ENCODE measurements around the gene NLRP11.

DNA sequence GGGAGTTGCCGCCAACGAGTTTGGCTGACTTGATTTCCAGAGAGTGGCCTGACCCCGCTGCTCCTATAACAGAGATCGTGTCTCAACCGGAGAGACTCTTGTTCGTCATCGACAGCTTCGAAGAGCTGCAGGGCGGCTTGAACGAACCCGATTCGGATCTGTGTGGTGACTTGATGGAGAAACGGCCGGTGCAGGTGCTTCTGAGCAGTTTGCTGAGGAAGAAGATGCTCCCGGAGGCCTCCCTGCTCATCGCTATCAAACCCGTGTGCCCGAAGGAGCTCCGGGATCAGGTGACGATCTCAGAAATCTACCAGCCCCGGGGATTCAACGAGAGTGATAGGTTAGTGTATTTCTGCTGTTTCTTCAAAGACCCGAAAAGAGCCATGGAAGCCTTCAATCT is 26.2 kb upstream of the NLRP11 start:
- TF ChIP-seq, protein P1, sequence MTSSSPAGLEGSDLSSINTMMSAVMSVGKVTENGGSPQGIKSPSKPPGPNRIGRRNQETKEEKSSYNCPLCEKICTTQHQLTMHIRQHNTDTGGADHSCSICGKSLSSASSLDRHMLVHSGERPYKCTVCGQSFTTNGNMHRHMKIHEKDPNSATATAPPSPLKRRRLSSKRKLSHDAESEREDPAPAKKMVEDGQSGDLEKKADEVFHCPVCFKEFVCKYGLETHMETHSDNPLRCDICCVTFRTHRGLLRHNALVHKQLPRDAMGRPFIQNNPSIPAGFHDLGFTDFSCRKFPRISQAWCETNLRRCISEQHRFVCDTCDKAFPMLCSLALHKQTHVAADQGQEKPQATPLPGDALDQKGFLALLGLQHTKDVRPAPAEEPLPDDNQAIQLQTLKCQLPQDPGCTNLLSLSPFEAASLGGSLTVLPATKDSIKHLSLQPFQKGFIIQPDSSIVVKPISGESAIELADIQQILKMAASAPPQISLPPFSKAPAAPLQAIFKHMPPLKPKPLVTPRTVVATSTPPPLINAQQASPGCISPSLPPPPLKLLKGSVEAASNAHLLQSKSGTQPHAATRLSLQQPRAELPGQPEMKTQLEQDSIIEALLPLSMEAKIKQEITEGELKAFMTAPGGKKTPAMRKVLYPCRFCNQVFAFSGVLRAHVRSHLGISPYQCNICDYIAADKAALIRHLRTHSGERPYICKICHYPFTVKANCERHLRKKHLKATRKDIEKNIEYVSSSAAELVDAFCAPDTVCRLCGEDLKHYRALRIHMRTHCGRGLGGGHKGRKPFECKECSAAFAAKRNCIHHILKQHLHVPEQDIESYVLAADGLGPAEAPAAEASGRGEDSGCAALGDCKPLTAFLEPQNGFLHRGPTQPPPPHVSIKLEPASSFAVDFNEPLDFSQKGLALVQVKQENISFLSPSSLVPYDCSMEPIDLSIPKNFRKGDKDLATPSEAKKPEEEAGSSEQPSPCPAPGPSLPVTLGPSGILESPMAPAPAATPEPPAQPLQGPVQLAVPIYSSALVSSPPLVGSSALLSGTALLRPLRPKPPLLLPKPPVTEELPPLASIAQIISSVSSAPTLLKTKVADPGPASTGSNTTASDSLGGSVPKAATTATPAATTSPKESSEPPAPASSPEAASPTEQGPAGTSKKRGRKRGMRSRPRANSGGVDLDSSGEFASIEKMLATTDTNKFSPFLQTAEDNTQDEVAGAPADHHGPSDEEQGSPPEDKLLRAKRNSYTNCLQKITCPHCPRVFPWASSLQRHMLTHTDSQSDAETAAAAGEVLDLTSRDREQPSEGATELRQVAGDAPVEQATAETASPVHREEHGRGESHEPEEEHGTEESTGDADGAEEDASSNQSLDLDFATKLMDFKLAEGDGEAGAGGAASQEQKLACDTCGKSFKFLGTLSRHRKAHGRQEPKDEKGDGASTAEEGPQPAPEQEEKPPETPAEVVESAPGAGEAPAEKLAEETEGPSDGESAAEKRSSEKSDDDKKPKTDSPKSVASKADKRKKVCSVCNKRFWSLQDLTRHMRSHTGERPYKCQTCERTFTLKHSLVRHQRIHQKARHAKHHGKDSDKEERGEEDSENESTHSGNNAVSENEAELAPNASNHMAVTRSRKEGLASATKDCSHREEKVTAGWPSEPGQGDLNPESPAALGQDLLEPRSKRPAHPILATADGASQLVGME (CRISPR knock-in tag; IDR thresholded peaks at IDR 0.05), result no peak
- no peak for TF ChIP-seq YY1 (IDR thresholded peaks at IDR 0.05; ENCODE audit: borderline replicate concordance in 1 of 3, control insufficient read depth in 1 of 3, extremely low read depth in 1 of 3, insufficient read depth in 3 of 3, insufficient read length in 1 of 3, insufficient replicate concordance in 2 of 3, low read depth in 1 of 3, low read length in 2 of 3)
